ENCODE measurements around the gene CARD14.
"Not testable (repeated sequence)": the region's sequence is repeated elsewhere in the genome, so short reads cannot be mapped to it uniquely, and the experiment has no call there.

The CARD14 gene

DNA sequence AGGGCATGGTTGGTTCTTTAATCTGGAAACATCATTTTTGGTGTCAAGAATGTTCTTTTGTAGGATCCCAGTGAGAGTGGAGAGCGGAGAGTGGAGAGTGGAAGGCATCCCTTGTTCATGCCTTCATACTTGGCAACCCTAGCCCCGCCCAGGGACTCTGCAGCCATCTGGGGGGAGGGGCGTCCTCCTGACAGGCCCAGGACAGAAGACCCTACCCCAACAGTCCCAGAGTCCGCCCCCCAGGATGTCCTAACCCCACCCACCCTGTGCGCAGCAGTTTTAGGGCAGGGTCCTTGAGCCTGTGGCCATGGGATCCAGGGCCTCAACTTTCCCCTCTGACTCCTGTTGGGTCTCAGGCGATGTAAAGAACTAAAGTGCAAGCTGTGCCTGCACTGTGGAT lies 54.9 kb downstream of the CARD14 start:
- peaks cover 5 to 6% of the 10 kb centered on the region in 2 donors for H3K27me3 Mint-ChIP-seq
- ATAC-seq (replicated peaks): no peak
- no peak overlapping the region for H3K27ac Mint-ChIP-seq
- no peak for DNase-seq
- H3K36me3 Mint-ChIP-seq: peaks cover 13 to 15% of the 10 kb centered on the region in 2 donors
- H3K4me3 Mint-ChIP-seq: no peak overlapping the region
- H3K4me1 Mint-ChIP-seq: peaks cover 12 to 14% of the 10 kb centered on the region in 2 donors
- H3K9me3 Mint-ChIP-seq: no peaks in the 10 kb centered on the region

DNA sequence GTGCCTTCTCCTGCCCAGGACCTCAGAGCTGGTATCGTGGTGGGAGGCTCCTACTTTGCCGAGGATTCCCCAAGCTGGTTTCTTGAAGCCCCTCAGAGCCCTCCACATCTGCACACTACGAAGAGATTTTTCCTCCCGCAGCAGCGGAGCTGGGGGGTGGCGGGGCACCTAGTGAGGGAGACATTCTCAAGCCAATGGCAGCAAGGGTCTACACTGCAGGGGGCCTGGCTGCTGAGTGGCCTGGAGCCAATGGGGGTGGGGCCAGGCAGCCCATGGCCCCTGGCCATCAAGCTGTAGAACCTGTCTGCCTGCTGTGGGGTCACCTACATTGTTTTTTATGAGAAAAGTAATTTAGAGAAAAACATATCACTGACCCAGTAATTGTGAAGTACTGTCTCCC lies 55.4 kb downstream of the CARD14 start:
- Mint-ChIP-seq H3K27ac (no peak overlapping the region), H3K9me3 (no peaks in the 10 kb centered on the region), H3K4me3 (no peak overlapping the region), H3K36me3 (peaks cover 10 to 14% of the 10 kb centered on the region in 2 donors), H3K4me1 (peaks cover 11% of the 10 kb centered on the region in 2 donors), H3K27me3 (peaks cover 5 to 6% of the 10 kb centered on the region in 2 donors)
- ATAC-seq (replicated peaks) (no peak), DNase-seq (no peak)

DNA sequence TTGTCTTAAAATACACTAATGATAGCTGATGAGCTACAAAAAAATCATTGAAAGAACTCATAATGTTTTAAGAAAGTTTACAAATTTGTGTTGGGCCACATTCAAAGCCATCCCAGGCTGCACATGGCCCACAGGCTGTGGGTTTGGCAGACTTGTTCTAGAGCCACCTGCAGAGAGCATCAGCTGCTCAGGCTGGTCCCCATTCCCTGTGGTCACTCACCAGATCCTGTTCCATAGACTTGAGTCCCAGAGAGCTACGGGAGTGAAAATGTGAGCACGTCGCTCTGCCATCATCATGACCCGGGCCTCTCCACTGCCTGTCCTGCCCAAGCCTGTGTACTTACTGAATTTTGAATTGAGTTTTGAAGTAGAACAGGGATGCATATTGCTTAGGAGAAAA lies 57.3 kb downstream of the CARD14 start:
- ATAC-seq (replicated peaks) (no peak), DNase-seq (no peak)
- H3K4me3 Mint-ChIP-seq: no peak overlapping the region
- H3K4me1 Mint-ChIP-seq: peaks cover 5 to 9% of the 10 kb centered on the region in 2 donors
- H3K36me3 Mint-ChIP-seq: peaks cover 19 to 23% of the 10 kb centered on the region in 2 donors
- peaks cover 4 to 5% of the 10 kb centered on the region in 2 donors for H3K9me3 Mint-ChIP-seq
- no peak overlapping the region for H3K27ac Mint-ChIP-seq
- H3K27me3 Mint-ChIP-seq: peaks cover 5 to 6% of the 10 kb centered on the region in 2 donors

DNA sequence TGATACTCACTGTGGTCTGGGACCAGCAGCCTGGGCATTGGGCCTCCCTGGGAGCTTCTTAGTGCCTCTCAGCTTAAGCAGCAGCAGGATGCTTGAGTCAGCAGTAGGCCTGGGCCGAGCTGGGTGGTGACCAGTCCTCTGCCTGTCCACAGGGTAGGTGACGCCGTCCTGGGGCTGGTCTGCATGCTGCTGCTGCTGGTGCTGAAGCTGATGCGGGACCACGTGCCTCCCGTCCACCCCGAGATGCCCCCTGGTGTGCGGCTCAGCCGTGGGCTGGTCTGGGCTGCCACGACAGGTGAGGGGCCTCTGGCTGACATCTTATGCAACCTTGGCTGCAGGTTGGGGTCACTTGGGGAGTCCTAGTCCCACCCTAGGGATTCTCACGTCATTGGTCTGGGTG lies 57.8 kb downstream of the CARD14 start:
- DNase-seq (no peak), ATAC-seq (replicated peaks) (no peak)
- peaks cover 5 to 9% of the 10 kb centered on the region in 2 donors for H3K4me1 Mint-ChIP-seq
- no peak overlapping the region for H3K4me3 Mint-ChIP-seq
- peaks cover 5 to 6% of the 10 kb centered on the region in 2 donors for H3K27me3 Mint-ChIP-seq
- peaks cover 7 to 10% of the 10 kb centered on the region in 2 donors for H3K9me3 Mint-ChIP-seq
- H3K36me3 Mint-ChIP-seq: peaks cover 19 to 26% of the 10 kb centered on the region in 2 donors
- H3K27ac Mint-ChIP-seq: no peak overlapping the region

DNA sequence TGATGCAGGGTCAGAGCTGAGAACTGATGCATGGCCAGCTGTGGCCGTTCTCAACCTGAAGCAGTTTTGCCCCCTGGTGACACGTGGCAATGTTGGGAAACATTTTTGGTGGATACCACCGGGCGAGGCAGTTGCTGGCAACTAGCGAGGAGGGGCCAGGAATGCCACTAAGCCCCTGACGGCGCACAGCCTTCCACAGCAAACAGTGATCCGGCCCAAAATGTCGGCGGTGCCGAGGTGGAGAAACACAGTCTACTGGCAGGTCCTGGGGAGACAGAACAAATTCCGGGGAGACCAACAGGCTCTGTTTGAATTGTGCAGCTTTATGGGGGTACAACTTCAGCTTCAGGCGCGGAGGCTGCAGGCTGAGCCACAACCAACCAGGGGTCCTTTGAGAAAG lies 58.6 kb downstream of the CARD14 start:
- DNase-seq (no peak), ATAC-seq (replicated peaks) (no peak)
- Mint-ChIP-seq H3K27ac (no peak overlapping the region), H3K27me3 (peaks cover 5 to 6% of the 10 kb centered on the region in 2 donors), H3K4me3 (no peak overlapping the region), H3K4me1 (peaks cover 4 to 5% of the 10 kb centered on the region in 2 donors), H3K36me3 (peaks cover 21 to 28% of the 10 kb centered on the region in 2 donors), H3K9me3 (peaks cover 8 to 13% of the 10 kb centered on the region in 2 donors)

- Mint-ChIP-seq H3K36me3 (peaks cover 23 to 28% of the 10 kb centered on the region in 2 donors), H3K4me1 (peaks cover 2% of the 10 kb centered on the region in 2 donors), H3K27ac (no peak overlapping the region), H3K27me3 (peaks cover 3 to 4% of the 10 kb centered on the region in 2 donors), H3K9me3 (peaks cover 8 to 15% of the 10 kb centered on the region in 2 donors), H3K4me3 (no peak overlapping the region)
- DNase-seq (no peak), ATAC-seq (replicated peaks) (no peak)
Measured at GRCh38 chr17:80229011-80229410, 59.2 kb downstream of the CARD14 start.

- Mint-ChIP-seq H3K9me3 (peaks cover 11 to 15% of the 10 kb centered on the region in 2 donors), H3K4me3 (no peak overlapping the region), H3K27ac (no peak overlapping the region), H3K36me3 (peaks cover 35 to 43% of the 10 kb centered on the region in 2 donors), H3K4me1 (no peaks in the 10 kb centered on the region), H3K27me3 (no peaks in the 10 kb centered on the region)
- ATAC-seq (replicated peaks) (no peak), DNase-seq (no peak)
Measured at GRCh38 chr17:80232438-80232837, 62.6 kb downstream of the CARD14 start.

DNA sequence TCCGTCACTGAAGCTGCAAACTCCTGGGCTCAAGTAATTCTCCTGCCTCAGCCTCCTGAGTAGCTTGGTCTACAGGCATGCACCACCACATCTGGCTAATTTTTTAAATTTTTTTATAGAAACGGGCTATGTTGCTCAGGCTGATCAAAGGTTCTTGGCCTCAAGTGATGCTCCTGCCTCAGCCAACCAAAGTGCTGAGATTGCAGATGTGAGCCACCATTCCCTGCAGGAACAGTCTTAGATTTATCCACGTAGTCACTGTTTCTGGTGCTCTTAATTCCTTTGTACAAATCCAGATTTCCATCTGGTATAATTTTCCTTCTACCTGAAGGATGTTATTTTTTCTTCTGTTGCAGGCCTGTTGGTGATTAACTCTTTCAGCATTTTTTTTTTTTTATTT lies 63.4 kb downstream of the CARD14 start:
- ATAC-seq (replicated peaks): no peak
- H3K27ac Mint-ChIP-seq: no peak overlapping the region
- no peak for DNase-seq
- no peak overlapping the region for H3K4me3 Mint-ChIP-seq
- peaks cover 40 to 48% of the 10 kb centered on the region in 2 donors for H3K36me3 Mint-ChIP-seq
- H3K9me3 Mint-ChIP-seq: peaks cover 11 to 15% of the 10 kb centered on the region in 2 donors
- no peaks in the 10 kb centered on the region for H3K27me3 Mint-ChIP-seq
- no peaks in the 10 kb centered on the region for H3K4me1 Mint-ChIP-seq

DNA sequence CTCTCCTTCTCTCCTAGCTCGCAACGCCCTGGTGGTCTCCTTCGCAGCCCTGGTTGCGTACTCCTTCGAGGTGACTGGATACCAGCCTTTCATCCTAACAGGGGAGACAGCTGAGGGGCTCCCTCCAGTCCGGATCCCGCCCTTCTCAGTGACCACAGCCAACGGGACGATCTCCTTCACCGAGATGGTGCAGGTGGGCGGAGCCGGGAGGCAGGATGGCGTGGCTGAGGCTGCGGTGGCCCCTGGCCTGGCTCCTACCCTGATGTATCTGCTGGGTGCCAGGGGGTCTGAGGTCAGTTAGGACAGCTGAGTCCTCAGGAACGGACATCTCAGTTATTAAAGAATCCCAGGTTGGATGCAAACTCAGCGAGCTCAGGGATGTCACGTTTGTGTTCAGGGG lies 67.1 kb downstream of the CARD14 start:
- Mint-ChIP-seq H3K9me3 (peaks cover 7 to 12% of the 10 kb centered on the region in 2 donors), H3K4me3 (no peak overlapping the region), H3K27me3 (no peaks in the 10 kb centered on the region), H3K27ac (no peak overlapping the region), H3K36me3 (peaks cover 33 to 47% of the 10 kb centered on the region in 2 donors), H3K4me1 (no peaks in the 10 kb centered on the region)
- ATAC-seq (replicated peaks) (no peak), DNase-seq (no peak)

- Mint-ChIP-seq H3K36me3 (peaks cover 32 to 43% of the 10 kb centered on the region in 2 donors), H3K4me3 (no peak overlapping the region)
Measured at GRCh38 chr17:80237386-80237785, 67.6 kb downstream of the CARD14 start.

DNA sequence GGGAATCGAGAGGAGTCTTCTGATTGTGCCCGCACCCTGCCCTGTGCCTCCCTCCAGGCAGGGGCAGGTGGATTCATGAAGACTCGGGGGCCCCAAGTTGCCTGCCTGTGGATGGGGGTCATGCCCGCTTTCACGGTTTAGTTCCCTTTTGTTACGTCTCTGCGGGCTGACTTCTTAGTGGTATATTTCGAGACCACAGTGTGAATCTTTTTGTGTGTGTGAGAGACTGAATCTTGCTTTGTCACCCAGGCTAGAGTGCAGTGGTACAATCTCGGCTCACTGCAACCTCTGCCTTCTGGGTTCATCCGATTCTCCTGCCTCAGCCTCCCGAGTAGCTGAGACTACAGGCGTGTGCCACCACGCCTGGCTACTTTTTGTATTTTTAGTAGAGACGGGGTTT lies 72.7 kb downstream of the CARD14 start:
- DNase-seq (no peak), ATAC-seq (replicated peaks) (no peak)
- Mint-ChIP-seq H3K9me3 (no peaks in the 10 kb centered on the region), H3K4me3 (no peak overlapping the region), H3K36me3 (peaks cover 10 to 30% of the 10 kb centered on the region in 2 donors), H3K27ac (no peak overlapping the region), H3K27me3 (no peaks in the 10 kb centered on the region), H3K4me1 (peaks cover 0 to 2% of the 10 kb centered on the region in 2 donors)

More at GRCh38 chr17:80237386-80237785, 67.6 kb downstream of the CARD14 start:
- no peaks in the 10 kb centered on the region for H3K27me3 Mint-ChIP-seq
- DNase-seq (no peak), ATAC-seq (replicated peaks) (no peak)
- H3K4me1 Mint-ChIP-seq: no peaks in the 10 kb centered on the region
- peaks cover 7 to 8% of the 10 kb centered on the region in 2 donors for H3K9me3 Mint-ChIP-seq
- no peak overlapping the region for H3K27ac Mint-ChIP-seq

DNA sequence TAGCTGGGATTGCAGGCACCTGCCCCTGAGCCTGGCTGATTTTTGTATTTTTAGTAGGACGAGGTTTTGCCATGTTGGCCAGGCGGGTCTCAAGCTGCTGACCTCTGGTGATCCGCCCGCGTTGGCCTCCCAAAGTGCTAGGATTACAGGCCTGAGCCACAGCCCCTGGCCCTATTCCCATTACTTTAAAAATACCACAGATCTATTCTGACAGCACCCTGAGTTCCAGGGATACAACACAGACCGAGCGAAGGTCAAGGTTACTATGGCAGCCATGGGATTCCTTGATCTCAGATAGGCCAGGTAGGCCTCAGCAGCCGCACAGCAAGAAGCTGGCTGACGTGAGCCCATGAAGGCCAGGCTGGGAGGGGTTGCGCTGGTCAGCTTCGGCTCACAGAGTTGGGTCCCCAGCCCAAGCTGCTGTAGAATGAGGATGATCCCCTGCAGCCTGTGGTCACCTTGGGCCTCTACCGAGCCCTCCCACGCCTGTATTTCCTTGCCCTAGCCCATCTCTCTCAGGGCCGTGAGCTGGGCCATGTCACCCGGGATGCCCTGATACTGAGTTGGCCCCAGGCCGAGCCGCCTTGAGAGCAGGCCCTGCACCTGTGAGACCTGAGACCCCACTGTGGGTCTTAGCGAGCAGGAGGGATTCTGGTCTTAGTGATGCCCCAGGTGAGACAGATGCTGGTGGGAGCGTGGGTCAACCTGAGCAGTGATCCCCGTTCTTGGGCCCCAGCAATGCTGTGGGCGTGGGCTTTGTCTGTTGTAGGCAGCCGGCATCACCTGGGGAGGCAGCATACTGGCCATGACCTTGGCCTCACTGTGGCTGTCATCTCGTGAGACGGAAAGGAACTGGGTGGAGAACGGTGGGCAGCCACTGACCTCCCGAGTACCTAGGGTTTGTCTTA lies 74.0 kb downstream of the CARD14 start:
- no peaks in the 10 kb centered on the region for H3K9me3 Mint-ChIP-seq

DNA sequence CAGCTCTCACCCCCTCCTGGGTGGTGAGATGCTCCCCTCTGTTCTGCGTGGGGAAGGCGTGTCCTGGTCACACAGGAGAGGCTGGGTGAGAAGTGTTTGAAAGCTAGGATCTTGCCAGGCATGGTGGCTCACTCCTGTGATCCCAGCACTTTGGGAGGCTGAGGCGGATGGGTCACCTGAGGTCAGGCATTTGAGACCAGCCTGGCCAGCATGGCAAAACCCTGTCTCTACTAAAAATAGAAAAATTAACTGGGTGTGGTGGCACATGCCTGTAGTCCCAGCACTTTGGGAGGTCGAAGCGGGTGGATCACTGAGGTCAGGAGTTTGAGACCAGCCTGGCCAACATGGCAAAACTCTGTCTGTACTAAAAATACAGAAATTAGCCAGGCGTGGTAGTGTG lies 74.6 kb downstream of the CARD14 start:
- ATAC-seq (replicated peaks); H3K9me3 Mint-ChIP-seq; H3K27ac Mint-ChIP-seq; DNase-seq; H3K27me3 Mint-ChIP-seq; H3K4me1 Mint-ChIP-seq; H3K4me3 Mint-ChIP-seq: not testable (repeated sequence)
- H3K36me3 Mint-ChIP-seq: peaks cover 7 to 22% of the 10 kb centered on the region in 2 donors

More for the DNA sequence above, 74.0 kb downstream of the CARD14 start:
- Mint-ChIP-seq H3K27ac (no peak overlapping the region), H3K27me3 (no peaks in the 10 kb centered on the region), H3K4me1 (peaks cover 0 to 2% of the 10 kb centered on the region in 2 donors), H3K4me3 (no peak overlapping the region), H3K36me3 (peaks cover 7 to 22% of the 10 kb centered on the region in 2 donors)
- DNase-seq (no peak), ATAC-seq (replicated peaks) (no peak)

DNA sequence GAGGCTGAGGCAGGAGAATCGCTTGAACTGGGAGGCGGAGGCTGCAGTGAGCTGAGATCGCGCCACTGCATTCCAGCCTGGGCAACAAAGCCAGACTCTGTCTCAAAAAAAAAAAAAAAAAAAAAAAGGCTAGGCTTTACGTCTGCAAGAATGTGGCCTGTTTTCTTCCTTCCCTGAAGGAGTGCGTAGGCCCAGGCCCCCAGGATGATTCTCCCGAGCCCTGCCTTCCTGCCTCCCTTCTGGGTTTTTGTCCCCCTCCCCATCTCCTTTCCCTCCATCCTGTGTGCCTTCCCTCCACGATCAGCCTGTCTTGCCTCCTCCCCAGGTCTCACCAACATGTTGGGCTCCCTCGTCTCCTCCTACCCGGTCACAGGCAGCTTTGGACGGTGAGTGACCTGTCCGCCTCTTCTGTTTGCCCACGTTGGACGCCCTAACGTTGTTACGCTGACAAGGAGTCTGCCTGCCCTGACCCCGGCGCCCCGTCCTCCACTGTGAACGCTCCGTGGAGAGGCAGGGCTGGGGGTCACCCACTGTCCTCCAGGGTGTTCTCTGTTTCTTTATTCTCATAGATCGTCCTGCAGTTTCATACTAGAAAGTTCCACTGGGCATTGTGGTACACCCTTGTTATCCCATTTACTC lies 75.2 kb downstream of the CARD14 start:
- Mint-ChIP-seq H3K4me1 (peaks cover 0 to 2% of the 10 kb centered on the region in 2 donors), H3K4me3 (no peak overlapping the region), H3K9me3 (no peaks in the 10 kb centered on the region), H3K27me3 (no peaks in the 10 kb centered on the region), H3K27ac (no peak overlapping the region), H3K36me3 (peaks cover 7 to 22% of the 10 kb centered on the region in 2 donors)
- ATAC-seq (replicated peaks): no peak
- DNase-seq: no peak

All from stimulated activated naive B cell treated with anti-CD40 and anti-IgM and Interleukin-4, amounts not matched to agents 10 μg/mL and 1 μg/mL and 100 μg/mL, for 72 hours (primary cell).